Measurements from ENCODE around the gene FBLIM1.

FBLIM1 gene

DNA sequence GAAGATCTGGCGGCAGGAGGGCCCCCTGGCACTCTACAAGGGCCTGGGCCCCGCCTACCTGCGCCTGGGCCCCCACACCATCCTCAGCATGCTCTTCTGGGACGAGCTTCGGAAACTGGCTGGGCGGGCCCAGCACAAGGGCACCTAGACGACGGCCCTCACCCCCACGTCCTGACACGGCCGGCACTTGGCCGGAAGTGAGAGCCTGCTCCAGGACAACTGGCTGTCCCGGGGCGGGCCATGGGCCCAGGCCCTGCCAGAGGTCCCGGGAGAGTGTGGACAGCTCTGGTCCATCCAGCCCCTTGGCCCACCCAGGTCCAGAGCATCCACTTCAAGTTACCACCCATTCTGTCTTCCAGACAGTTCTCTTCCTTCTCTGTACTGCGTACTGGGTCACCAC lies 19.3 kb upstream of the FBLIM1 start:
- no peak overlapping the region for H3K27ac ChIP-seq
- peaks cover 3% of the 10 kb centered on the region for H3K36me3 ChIP-seq (replicated peaks)
- no peak for DNase-seq
- H3K27me3 ChIP-seq (replicated peaks), result no peaks in the 10 kb centered on the region
- in situ Hi-C loops (cut with HindIII; ENCODE audit: low pct_ligation_motif_present, low sequenced_read_pairs), result no loop called here
- TF ChIP-seq, protein P1, sequence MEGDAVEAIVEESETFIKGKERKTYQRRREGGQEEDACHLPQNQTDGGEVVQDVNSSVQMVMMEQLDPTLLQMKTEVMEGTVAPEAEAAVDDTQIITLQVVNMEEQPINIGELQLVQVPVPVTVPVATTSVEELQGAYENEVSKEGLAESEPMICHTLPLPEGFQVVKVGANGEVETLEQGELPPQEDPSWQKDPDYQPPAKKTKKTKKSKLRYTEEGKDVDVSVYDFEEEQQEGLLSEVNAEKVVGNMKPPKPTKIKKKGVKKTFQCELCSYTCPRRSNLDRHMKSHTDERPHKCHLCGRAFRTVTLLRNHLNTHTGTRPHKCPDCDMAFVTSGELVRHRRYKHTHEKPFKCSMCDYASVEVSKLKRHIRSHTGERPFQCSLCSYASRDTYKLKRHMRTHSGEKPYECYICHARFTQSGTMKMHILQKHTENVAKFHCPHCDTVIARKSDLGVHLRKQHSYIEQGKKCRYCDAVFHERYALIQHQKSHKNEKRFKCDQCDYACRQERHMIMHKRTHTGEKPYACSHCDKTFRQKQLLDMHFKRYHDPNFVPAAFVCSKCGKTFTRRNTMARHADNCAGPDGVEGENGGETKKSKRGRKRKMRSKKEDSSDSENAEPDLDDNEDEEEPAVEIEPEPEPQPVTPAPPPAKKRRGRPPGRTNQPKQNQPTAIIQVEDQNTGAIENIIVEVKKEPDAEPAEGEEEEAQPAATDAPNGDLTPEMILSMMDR (IDR thresholded peaks at IDR 0.05; ENCODE audit: low read depth, low read length, missing control alignments), result no peak
- H3K4me3 ChIP-seq (ENCODE audit: low read depth, low read length), result no peak overlapping the region

DNA sequence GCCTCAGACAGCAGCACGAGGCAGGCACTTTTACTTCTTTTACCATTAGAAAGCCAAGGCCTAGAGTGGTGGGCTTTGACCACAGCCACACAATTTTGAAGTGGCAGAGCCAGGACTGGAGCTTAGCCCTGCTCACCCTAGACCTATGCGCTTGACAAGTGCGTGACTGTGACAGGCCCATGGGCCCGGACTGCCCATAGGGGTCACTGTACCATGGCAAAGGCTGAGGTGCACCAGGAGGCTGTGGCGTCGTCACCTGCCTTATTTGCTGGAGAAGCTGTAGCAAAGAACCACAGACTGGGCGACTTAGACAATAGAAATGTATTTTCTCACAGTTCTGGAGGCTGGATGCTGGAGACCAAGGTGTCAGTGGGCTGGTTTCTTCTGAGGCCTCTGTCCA lies 18.9 kb upstream of the FBLIM1 start:
- TF ChIP-seq, protein P1 (IDR thresholded peaks at IDR 0.05; ENCODE audit: low read depth, low read length, missing control alignments), result peak; percentile 44
- H3K4me3 ChIP-seq (ENCODE audit: low read depth, low read length), result no peak overlapping the region
- no peak for DNase-seq

DNA sequence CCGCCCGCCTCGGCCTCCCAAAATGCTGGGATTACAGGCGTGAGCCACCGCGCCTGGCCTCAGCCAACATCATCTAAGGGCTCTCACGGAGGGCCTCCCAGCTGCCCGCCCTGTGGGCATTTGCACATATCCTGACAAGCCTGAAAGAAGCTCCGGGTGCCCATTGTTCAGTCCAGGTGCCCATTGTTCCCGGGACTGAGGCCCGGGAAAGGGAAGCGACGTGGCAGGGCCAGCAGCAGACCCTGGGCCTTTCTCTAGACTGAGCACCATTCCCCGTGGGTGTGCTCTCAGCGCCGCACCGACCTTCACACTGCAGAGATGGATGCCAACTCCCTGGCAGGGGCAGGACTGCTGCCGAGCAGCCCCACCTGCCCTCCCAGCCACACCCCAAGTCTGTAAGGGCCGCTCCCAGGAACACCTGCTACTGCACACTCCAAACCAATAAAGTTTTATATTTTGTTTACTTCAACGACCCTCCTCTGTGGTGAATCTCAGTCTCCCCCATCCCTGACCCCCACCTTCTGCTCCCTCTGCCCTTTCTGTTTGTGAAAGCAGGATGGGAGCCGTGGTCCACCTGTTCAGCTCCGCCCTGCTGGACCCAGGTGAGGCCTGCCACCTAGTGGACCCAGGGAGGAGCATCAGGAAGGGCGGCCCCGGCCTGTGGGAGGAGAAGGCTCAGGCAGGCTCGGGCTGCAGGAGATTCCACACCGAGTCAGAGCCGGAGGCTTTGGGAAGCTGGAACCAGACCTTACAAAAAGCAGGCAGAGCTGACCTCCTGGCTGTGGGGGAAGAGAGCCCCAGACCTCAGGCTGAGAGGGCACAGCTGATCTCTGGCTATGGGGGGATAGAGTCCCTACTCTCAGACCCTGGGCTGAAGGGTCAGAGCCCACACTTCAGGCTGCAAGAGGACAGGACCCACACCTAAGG lies 17.4 kb upstream of the FBLIM1 start:
- H3K4me3 ChIP-seq (ENCODE audit: low read depth, low read length), result no peak overlapping the region
- no peaks in the 10 kb centered on the region for H3K27me3 ChIP-seq (replicated peaks)
- no peak overlapping the region for H3K27ac ChIP-seq
- in situ Hi-C loops (cut with HindIII; ENCODE audit: low pct_ligation_motif_present, low sequenced_read_pairs), result no loop called here
- H3K36me3 ChIP-seq (replicated peaks), result no peaks in the 10 kb centered on the region
- TF ChIP-seq, protein P1 (IDR thresholded peaks at IDR 0.05; ENCODE audit: low read depth, low read length, missing control alignments), result peak; percentile 97
- DNase-seq, result peak; percentile 47

More for the DNA sequence above, 18.9 kb upstream of the FBLIM1 start:
- no peak overlapping the region for H3K27ac ChIP-seq
- in situ Hi-C loops (cut with HindIII; ENCODE audit: low pct_ligation_motif_present, low sequenced_read_pairs), result no loop called here
- no peaks in the 10 kb centered on the region for H3K27me3 ChIP-seq (replicated peaks)
- H3K36me3 ChIP-seq (replicated peaks), result peaks cover under 1% of the 10 kb centered on the region

- TF ChIP-seq, protein P1 (IDR thresholded peaks at IDR 0.05; ENCODE audit: low read depth, low read length, missing control alignments), result no peak
- DNase-seq, result no peak
- Histone ChIP-seq H3K4me3 (ENCODE audit: low read depth, low read length) (no peak within 1 kb of the TSS), H3K27me3 (replicated peaks) (no peaks in the 10 kb centered on the region), H3K27ac (no peak within 1 kb of the TSS), H3K36me3 (replicated peaks) (no peaks in the 10 kb centered on the region)
- in situ Hi-C loops (cut with HindIII; ENCODE audit: low pct_ligation_motif_present, low sequenced_read_pairs), result no loop called here
These were observed 16.2 kb upstream of the FBLIM1 start, which contains the start of gene TMEM82 for GRCh38 chr1:15742339-15742801. Gene TMEM82 (plus strand): TSS chr1:15742499. CDS start chr1:15742560, 61 bp downstream.

- DNase-seq, result no peak
- Histone ChIP-seq H3K27me3 (replicated peaks) (no peaks in the 10 kb centered on the region), H3K27ac (no peak overlapping the region), H3K4me3 (ENCODE audit: low read depth, low read length) (no peak overlapping the region), H3K36me3 (replicated peaks) (no peaks in the 10 kb centered on the region)
- TF ChIP-seq, protein P1 (IDR thresholded peaks at IDR 0.05; ENCODE audit: low read depth, low read length, missing control alignments), result no peak
- in situ Hi-C loops (cut with HindIII; ENCODE audit: low pct_ligation_motif_present, low sequenced_read_pairs), result no loop called here
These were observed 14.4 kb upstream of the FBLIM1 start for GRCh38 chr1:15744122-15744679.
